HG02884 (cell line): ENCODE data around the gene LLCFC1.

ENCODE experiments used
- ATAC-seq: cut with Tn5 transposase; IDR thresholded peaks from one replicate; pipeline ENCODE4 v1.9.1; 2021; ENCODE audit warnings: mild to moderate bottlenecking, moderate library complexity; ENCODE audit not compliant: unreplicated experiment

LLCFC1 gene

GRCh38 chr7:142910031-142910433 lies 29.3 kb upstream of the LLCFC1 start:
- ATAC-seq: no peak

- no peak for ATAC-seq
Observed at GRCh38 chr7:142910481-142910880, 28.8 kb upstream of the LLCFC1 start.

DNA sequence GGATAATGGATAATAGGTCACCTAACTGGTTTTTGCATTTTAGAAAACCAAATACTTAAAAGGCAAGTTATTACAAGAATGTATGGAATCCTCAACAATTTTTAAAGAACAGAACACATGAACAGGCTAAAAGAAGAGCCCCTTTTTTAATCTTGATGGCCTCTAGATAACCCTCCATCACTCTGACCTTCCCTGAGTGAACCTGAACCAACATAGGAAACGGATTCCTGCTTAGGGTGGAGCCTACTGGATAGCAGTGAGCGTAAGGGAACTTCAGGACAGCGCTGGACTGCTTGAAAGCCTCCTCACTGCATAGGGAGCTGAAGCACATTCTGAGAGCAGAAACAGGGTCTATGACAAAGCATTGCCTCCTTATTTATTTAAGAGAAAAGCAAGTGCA lies 26.2 kb upstream of the LLCFC1 start:
- ATAC-seq: no peak

DNA sequence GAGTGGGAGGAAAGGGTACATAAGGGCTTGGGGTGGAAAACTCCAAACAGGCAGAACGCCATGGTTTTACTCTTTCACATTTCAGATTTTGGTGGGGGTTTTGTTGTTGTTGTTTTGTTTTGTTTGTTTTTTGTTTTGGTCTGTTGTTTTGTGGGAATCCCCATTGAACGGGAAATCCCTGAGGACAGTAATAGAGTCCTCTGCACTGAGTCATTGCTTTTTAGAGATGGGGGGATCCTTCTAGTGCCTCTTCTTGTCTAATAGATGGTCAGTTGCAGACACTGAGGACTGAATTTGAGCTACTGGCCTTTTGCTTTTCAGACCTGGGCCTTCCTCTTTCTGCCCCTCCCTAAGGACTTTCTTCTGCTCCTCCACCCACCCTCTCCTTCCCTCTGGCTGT lies 25.7 kb upstream of the LLCFC1 start:
- no peak for ATAC-seq

DNA sequence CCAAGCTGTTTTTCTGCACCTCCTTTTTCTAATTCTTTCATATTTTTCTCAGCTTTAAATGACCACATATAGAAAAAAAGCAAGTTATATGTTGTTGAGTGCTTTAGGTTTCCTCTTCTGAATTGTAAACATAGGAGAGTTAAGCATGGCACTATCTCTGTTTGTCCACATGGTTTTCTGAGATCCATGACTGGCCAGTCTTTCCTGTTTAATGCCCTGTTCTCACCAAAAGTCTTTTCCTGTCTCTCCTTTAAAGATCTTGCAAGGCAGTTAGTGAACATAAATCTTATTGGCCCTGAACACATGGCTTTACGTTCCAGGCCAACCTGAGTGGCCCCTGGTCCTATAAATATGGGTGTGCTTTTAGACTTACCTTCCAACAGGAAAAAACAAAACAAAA lies 25.2 kb upstream of the LLCFC1 start:
- no peak for ATAC-seq

- no peak for ATAC-seq
Observed at GRCh38 chr7:142915315-142915714, 24.0 kb upstream of the LLCFC1 start.

DNA sequence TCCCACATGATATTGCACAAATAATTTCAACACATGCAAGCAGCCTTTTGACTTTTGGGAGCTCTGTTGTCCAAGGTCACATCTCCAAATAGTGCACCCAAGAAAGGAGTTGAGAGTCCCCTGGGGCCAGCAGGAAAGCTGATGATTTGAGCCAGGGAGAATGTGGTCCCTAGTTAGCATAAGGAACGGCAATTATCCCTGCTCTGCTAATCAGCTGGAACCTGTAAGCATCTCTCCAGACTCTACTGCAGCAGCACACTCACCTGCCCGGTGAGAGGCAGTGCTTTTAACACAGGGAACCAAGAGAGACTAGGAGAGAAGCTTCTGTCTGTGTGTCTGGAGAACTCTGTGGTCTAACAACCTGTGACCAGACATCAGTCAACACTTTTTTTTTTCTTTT lies 22.8 kb upstream of the LLCFC1 start:
- no peak for ATAC-seq

- no peak for ATAC-seq
Observed at GRCh38 chr7:142917447-142917846, 21.8 kb upstream of the LLCFC1 start.

- ATAC-seq: no peak
Observed at GRCh38 chr7:142918901-142919300, 20.4 kb upstream of the LLCFC1 start.

- ATAC-seq: no peak
Observed at GRCh38 chr7:142919656-142920055, 19.6 kb upstream of the LLCFC1 start.

- ATAC-seq: no peak
Observed at GRCh38 chr7:142923391-142923790, 15.9 kb upstream of the LLCFC1 start.

DNA sequence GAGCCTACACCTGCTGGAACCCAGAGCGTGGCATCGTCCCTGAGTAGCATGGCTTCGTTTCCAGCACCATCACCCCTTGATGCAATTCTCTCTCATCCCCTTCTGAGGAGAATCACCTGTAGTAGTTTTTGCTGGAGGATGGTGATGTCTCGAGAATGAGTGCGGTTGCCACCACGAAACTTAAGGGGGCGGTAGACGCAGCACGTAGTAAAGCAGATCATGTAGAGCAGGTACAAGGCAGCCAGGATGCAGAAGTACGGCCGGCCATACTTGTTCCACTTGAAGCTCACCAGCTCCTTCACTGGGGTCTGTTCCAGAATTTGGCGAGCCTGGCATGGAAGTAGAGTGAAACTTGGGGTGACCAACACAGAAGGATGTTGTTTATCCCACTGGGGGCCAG lies 13.9 kb upstream of the LLCFC1 start:
- ATAC-seq: no peak

GRCh38 chr7:142927085-142927745 lies 12.1 kb upstream of the LLCFC1 start:
- no peak for ATAC-seq

GRCh38 chr7:142927949-142928348 lies 11.3 kb upstream of the LLCFC1 start:
- ATAC-seq: no peak

DNA sequence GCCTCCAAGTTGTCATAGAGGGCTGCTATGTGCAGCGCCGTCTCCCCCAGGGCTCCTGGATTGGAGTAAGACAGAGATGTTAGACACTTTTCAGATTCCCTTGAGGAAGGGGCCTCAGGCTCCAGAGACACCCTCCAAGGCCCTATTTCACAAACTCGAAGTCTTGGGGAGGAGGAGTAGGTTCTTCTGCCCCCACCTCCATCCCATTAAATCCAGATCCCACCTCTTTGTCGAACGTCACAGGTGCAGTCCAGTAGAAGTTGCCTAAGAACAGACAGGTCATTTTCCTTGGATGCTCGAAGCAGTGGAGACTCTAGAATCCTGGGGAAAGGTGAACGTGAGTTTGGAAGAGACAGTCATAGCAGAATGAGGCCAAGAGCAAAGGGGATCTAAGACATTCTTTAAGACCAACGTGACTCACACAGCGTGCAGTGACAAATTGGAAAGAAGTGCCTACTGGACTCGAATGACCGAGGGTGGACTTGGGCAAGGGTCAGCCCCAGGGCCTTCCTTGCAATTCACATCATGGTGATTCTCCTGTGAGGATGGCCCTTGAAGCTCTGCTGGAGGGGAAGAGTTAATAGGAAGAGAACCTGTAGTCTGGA lies 9.1 kb upstream of the LLCFC1 start:
- ATAC-seq: no peak

- no peak for ATAC-seq
Observed at GRCh38 chr7:142932386-142933091, 6.7 kb upstream of the LLCFC1 start.

DNA sequence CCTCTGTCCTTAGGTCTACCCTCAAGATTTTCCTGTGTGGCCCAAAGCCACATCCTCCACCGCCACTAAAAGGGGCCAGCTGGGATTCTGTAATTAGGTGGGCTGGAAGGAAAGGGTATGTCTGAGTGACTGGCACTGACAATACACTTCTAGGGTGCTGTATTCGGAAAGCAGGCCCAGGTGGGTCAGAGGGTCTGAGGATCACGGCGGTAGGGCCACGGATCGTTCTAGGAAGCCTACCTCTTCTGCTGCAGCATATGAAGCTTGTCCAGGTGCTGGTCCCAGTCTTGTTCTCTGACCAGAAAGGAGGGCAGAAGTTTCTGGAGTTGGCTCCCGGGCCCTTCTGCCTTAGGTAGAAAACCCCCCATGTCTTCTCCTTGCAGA lies 6.2 kb upstream of the LLCFC1 start:
- ATAC-seq: no peak

DNA sequence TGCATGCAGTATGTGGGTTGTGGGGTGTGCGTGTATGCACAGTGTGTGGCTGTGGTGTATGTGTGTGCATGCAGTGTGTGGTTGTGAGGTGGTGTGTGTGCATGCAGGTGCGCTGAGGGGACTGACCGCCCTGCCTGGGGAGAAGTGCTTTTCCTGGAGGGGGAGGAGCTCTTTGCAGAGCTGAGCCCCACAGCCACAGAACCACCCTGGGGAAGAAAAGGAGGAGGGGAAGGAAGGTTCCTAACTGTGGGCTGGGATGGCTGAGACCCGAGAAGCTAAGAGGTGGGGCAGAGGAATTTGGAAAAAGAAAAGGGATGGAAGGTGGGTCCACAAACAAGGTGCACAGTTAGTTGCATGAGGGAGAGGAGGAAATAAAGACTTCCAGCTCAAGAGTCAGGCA lies 5.7 kb upstream of the LLCFC1 start, which contains the start of gene TRPV5:
TSS of gene TRPV5 (minus strand) at position 123 of the 400 bp plus-strand sequence. CDS start 287 bp downstream, outside the sequence.
- ATAC-seq: no peak

- no peak for ATAC-seq
Observed at GRCh38 chr7:142934056-142934455, 5.2 kb upstream of the LLCFC1 start.

- ATAC-seq: no peak
Observed at GRCh38 chr7:142935941-142936565, 3.2 kb upstream of the LLCFC1 start.

DNA sequence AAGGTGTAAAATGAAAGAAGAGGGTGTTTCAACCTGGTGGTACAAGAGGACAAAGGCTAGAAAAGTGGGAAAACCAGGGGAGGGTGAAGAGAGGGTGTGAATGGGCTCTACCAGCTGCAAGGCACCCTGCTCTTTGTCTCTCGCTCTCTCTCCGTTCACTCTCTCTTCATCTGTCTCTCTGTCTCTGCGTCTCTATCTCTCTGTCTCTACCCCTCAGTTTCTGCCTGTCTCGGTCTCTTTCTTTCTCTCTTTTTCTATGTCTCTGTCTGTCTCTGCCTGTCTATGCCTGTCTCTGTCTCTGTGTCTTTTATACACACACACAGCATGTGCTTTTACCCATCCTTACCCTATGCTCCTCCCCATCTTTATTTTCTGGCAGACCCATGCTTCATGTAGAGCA lies 673 bp upstream of the LLCFC1 start:
- ATAC-seq: no peak
